Measurements from ENCODE around the gene CXCL16.

DNA sequence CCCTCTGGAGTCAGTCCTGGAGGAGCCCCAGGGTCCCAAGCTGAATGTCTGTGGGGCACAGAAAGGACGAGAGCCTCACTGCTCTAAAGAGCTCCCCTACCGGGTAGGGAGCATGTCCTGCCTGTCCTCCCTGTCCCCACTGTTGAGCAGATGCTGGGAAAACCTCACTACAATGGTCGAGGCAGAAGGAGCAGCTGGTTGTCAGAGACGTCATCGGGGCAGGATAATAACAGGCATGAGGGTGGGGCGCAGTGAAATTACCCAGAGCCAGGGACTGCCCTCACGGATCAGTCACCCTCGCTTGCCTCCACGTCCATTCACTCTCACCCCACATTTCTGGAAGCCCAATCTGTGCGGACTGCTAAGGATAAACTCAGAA lies 32.5 kb upstream of the CXCL16 start:
- TF ChIP-seq, protein P1, sequence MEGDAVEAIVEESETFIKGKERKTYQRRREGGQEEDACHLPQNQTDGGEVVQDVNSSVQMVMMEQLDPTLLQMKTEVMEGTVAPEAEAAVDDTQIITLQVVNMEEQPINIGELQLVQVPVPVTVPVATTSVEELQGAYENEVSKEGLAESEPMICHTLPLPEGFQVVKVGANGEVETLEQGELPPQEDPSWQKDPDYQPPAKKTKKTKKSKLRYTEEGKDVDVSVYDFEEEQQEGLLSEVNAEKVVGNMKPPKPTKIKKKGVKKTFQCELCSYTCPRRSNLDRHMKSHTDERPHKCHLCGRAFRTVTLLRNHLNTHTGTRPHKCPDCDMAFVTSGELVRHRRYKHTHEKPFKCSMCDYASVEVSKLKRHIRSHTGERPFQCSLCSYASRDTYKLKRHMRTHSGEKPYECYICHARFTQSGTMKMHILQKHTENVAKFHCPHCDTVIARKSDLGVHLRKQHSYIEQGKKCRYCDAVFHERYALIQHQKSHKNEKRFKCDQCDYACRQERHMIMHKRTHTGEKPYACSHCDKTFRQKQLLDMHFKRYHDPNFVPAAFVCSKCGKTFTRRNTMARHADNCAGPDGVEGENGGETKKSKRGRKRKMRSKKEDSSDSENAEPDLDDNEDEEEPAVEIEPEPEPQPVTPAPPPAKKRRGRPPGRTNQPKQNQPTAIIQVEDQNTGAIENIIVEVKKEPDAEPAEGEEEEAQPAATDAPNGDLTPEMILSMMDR (IDR thresholded peaks at IDR 0.05; ENCODE audit: low read length), result no peak
- TF ChIP-seq EZH2 (optimal IDR thresholded peaks at IDR 0.05; ENCODE audit: low read depth, low read length), result no peak
- TF ChIP-seq EZH2phosphoT487 (IDR thresholded peaks at IDR 0.05; ENCODE audit: low read length), result no peak
